HUES64 (cell line): Measurements from ENCODE around the gene MBLAC2. TPM values are rescaled to one million over a fixed set of nuclear protein-coding genes. Genes with fewer than 3 reads are reported as not detected.

Experiments
- H3K27ac ChIP-seq: 2 replicates; pipeline ENCODE4 v1.7.0; 2013; ENCODE audit warnings: low read depth, low read length, inconsistent platforms
- H3K27me3 ChIP-seq: 2 replicates; pipeline ENCODE4 v1.6.1; 2013; ENCODE audit warnings: mild to moderate bottlenecking, low read length; ENCODE audit not compliant: insufficient read depth
- H3K36me3 ChIP-seq: 2 replicates; pipeline ENCODE4 v1.6.1; 2013; ENCODE audit warnings: mild to moderate bottlenecking, low read length; ENCODE audit not compliant: insufficient read depth
- H3K4me1 ChIP-seq: 2 replicates; pipeline ENCODE4 v1.6.1; 2013; ENCODE audit warnings: mild to moderate bottlenecking, low read length, moderate library complexity; ENCODE audit not compliant: insufficient read depth
- H3K4me3 ChIP-seq: 2 replicates; pipeline ENCODE4 v1.5.1; 2013; ENCODE audit warnings: mild to moderate bottlenecking, low read length, moderate library complexity
- H3K9ac ChIP-seq: 2 replicates; pipeline ENCODE4 v1.6.1; 2013; ENCODE audit warnings: mild to moderate bottlenecking, low read depth, low read length
- H3K9me3 ChIP-seq: 2 replicates; pipeline ENCODE4 v1.6.1; 2013; ENCODE audit warnings: low read depth, low read length; ENCODE audit not compliant: insufficient read depth
- WGBS: fragments of 150-250, 120-280 bp; methylation state at CpG from one replicate; pipeline ENCODE4 v1.1.7; 2013; ENCODE audit warnings: missing lambda C conversion rate; 5-methylcytosine and 5-hydroxymethylcytosine counted together
- polyA plus RNA-seq, 2 experiments: library from polyadenylated mRNA; stranded (reverse); fragments of 50-300 nt; gene quantifications; one replicate each; pipeline ENCODE4 v1.2.3, GENCODE V29; 2013

MBLAC2 gene
- 3.6 TPM for polyA plus RNA-seq (2013, experiment 1 of 2)
- polyA plus RNA-seq (2013, experiment 2 of 2), result 3.6 TPM

- Histone ChIP-seq H3K36me3 (peaks cover 9% of the 10 kb centered on the region), H3K27me3 (peaks cover 6% of the 10 kb centered on the region; the same call in 1 of the 2 replicates), H3K9ac (peak within 1 kb of the TSS; percentile 82), H3K4me3 (peak within 1 kb of the TSS; percentile 91), H3K4me1 (peaks cover 39% of the 10 kb centered on the region), H3K27ac (peak within 1 kb of the TSS; percentile 77), H3K9me3 (no peaks in the 10 kb centered on the region)
- WGBS, result under 1% methylated on average over 73 of the region's 73 CpGs
Observed at GRCh38 chr5:90474235-90475107, at the start of gene MBLAC2, which contains the start of gene POLR3G. TSS of gene MBLAC2 (minus strand) at chr5:90474771. CDS start at chr5:90474292, 479 bp downstream. TSS of gene POLR3G (plus strand) at chr5:90474864. CDS start at chr5:90485568, 10,704 bp downstream.

- no peaks in the 10 kb centered on the region for H3K27me3 ChIP-seq
- peaks cover 55% of the 10 kb centered on the region for H3K36me3 ChIP-seq
- H3K9ac ChIP-seq, result no peak overlapping the region
- no peaks in the 10 kb centered on the region for H3K9me3 ChIP-seq
- no peak overlapping the region for H3K4me3 ChIP-seq
- no peak overlapping the region for H3K27ac ChIP-seq
- 95% methylated on average over 7 of the region's 7 CpGs for WGBS
- no peaks in the 10 kb centered on the region for H3K4me1 ChIP-seq
Observed at GRCh38 chr5:90519081-90519480, 44.5 kb upstream of the MBLAC2 start.

DNA sequence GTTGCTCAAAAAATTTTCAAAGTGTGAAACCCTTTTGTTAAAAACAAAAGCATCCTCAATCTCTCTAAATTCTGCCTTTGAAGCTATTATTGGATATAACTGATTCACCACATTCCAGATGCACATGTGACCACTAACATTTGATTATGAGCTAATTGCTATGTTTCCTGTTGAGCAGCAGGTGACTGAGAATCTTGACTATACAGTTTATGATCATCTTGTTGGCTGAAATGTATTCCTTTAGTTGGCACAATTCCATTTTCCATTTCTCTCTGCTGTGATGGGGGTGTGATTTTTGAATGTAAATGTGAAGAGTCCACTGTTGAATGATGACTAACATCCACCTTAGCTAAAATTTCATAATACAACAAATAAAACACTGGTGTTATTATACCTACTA is 44.1 kb upstream of the MBLAC2 start:
- Histone ChIP-seq H3K4me3 (no peak overlapping the region), H3K9ac (no peak overlapping the region), H3K27ac (no peak overlapping the region), H3K27me3 (no peaks in the 10 kb centered on the region), H3K4me1 (no peaks in the 10 kb centered on the region), H3K9me3 (no peaks in the 10 kb centered on the region), H3K36me3 (peaks cover 51% of the 10 kb centered on the region)

- Histone ChIP-seq H3K36me3 (peaks cover 50% of the 10 kb centered on the region), H3K9me3 (no peaks in the 10 kb centered on the region), H3K27me3 (no peaks in the 10 kb centered on the region), H3K27ac (no peak overlapping the region), H3K4me3 (no peak overlapping the region), H3K9ac (no peak overlapping the region), H3K4me1 (no peaks in the 10 kb centered on the region)
- 91% methylated on average over 1 of the region's 3 CpGs for WGBS
Observed at GRCh38 chr5:90514520-90514919, 39.9 kb upstream of the MBLAC2 start.

- Histone ChIP-seq H3K9ac (no peak overlapping the region), H3K4me1 (no peaks in the 10 kb centered on the region), H3K4me3 (no peak overlapping the region), H3K9me3 (no peaks in the 10 kb centered on the region), H3K27ac (no peak overlapping the region), H3K27me3 (no peaks in the 10 kb centered on the region), H3K36me3 (peaks cover 74% of the 10 kb centered on the region)
- WGBS, result 84% methylated on average over 1 of the region's 1 CpG
Observed at GRCh38 chr5:90510438-90510837, 35.9 kb upstream of the MBLAC2 start.

DNA sequence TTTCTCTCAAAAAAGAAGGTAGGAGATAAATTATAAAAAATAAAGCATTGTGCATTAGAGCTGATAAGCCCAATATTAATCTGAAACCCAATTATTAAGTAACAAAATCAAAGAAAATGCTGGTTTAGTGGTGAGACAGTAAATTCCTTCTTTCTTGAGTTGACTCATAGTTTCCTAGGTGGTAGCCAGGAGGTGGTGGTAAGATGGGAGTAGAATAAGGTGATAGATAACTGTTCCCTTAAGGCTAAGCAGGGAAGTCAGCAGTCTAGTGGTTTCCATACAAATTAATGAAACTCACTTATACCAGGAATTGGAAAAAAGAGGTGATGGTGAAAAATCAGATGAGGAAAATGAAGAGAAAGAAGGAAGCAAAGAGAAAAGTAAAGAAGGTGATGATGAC is 31.6 kb upstream of the MBLAC2 start:
- no peak overlapping the region for H3K27ac ChIP-seq
- no peaks in the 10 kb centered on the region for H3K4me1 ChIP-seq
- no peaks in the 10 kb centered on the region for H3K9me3 ChIP-seq
- no peaks in the 10 kb centered on the region for H3K27me3 ChIP-seq
- H3K36me3 ChIP-seq, result peaks cover 87% of the 10 kb centered on the region
- no peak overlapping the region for H3K9ac ChIP-seq
- H3K4me3 ChIP-seq, result no peak overlapping the region

DNA sequence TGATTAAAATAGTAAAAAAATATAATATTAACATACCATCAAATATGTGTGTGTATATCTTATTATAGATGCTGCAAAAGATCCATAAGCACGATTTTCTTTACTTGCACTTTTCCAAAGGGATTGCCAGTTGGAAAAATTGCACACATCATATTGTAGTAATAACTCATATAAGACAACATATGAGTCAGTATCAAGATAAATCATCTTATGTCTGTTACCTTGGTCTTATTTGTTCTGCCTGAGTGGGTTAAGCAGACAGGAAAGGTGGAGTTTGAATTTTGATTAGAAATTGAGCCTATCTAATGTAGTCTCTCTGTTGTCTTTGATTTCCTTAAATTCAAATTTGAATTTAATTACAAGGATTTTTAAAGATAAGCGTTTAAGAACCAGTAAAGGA is 30.2 kb upstream of the MBLAC2 start:
- Histone ChIP-seq H3K4me3 (no peak overlapping the region), H3K27ac (no peak overlapping the region), H3K36me3 (peaks cover 90% of the 10 kb centered on the region), H3K9me3 (no peaks in the 10 kb centered on the region), H3K9ac (no peak overlapping the region), H3K27me3 (no peaks in the 10 kb centered on the region), H3K4me1 (no peaks in the 10 kb centered on the region)
- no CpG with 5 or more reads among the region's 2 CpGs for WGBS

- H3K9ac ChIP-seq, result no peak overlapping the region
- WGBS, result 100% methylated on average over 1 of the region's 1 CpG
Observed at GRCh38 chr5:90503596-90503995, 29.0 kb upstream of the MBLAC2 start.

GRCh38 chr5:90495146-90495545 is 20.6 kb upstream of the MBLAC2 start:
- Histone ChIP-seq H3K4me1 (no peaks in the 10 kb centered on the region), H3K9ac (0 out of 2 replicates have a peak overlapping the region, but pooled peaks have one; percentile 17), H3K9me3 (0 out of 2 replicates have a peak, but pooled peaks cover 2% of the 10 kb centered on the region), H3K27me3 (no peaks in the 10 kb centered on the region), H3K36me3 (peaks cover 93% of the 10 kb centered on the region), H3K4me3 (no peak overlapping the region), H3K27ac (no peak overlapping the region)
- 97% methylated on average over 1 of the region's 1 CpG for WGBS

More at GRCh38 chr5:90503596-90503995, 29.0 kb upstream of the MBLAC2 start:
- H3K4me1 ChIP-seq, result no peaks in the 10 kb centered on the region
- H3K9me3 ChIP-seq, result no peaks in the 10 kb centered on the region
- no peaks in the 10 kb centered on the region for H3K27me3 ChIP-seq
- H3K4me3 ChIP-seq, result no peak overlapping the region
- H3K27ac ChIP-seq, result no peak overlapping the region
- H3K36me3 ChIP-seq, result peaks cover 92% of the 10 kb centered on the region

DNA sequence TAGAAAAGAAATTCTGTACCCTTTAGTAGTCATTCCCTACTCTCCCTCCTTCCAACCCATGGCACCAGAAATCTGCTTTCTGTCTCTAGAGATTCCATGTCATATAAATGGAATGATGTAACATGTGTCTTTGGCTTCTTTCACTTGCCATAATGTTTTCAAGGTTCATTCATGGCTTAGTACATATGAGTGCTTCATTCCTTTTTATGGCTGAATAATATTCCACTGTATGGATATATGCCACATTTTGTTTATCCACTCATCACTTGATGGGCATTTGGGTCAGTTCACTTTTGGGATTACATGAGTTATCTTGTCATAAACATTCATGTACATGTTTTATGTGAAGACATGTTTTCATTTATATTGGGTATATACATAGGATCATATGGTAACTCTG is 19.5 kb upstream of the MBLAC2 start:
- Histone ChIP-seq H3K9me3 (0 out of 2 replicates have a peak, but pooled peaks cover 2% of the 10 kb centered on the region), H3K36me3 (peaks cover 92% of the 10 kb centered on the region), H3K27ac (no peak overlapping the region), H3K4me3 (no peak overlapping the region), H3K4me1 (no peaks in the 10 kb centered on the region), H3K9ac (no peak overlapping the region), H3K27me3 (no peaks in the 10 kb centered on the region)

DNA sequence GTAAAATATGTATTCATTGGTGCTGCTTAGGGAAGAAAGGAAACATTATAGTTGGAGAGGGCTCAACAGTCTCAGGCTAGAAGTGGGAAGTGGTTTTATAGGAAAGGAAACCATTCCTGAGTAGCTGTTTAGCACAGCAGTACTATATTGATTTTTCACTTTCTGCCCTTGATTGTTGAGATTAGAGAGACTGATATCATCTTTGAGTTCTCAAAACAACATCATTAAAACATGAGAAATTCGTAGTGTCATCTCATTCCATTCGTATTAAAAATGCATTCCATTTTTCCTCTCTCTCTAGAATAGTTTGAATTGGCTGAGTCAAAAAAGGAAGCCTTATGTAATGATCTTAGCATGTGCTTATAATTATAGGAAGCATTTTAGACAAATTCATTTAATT is 14.2 kb upstream of the MBLAC2 start:
- no peak overlapping the region for H3K27ac ChIP-seq
- peaks cover 89% of the 10 kb centered on the region for H3K36me3 ChIP-seq
- WGBS, result 100% methylated on average over 2 of the region's 2 CpGs
- no peaks in the 10 kb centered on the region for H3K27me3 ChIP-seq
- H3K4me3 ChIP-seq, result no peak overlapping the region
- no peak overlapping the region for H3K9ac ChIP-seq
- H3K4me1 ChIP-seq, result peaks cover 10% of the 10 kb centered on the region; the same call in 1 of the 2 replicates
- H3K9me3 ChIP-seq, result no peaks in the 10 kb centered on the region
